Neural cell (in vitro differentiated cells): Measurements from ENCODE around the gene TBC1D9B.
A peak's percentile ranks its signal among the peaks of the same experiment; 100 is the strongest.

Source experiments
- CTCF ChIP-seq: fragments of 450-650 bp; IDR thresholded peaks from 2 replicates; pipeline ENCODE4 v1.5.1; 2014; ENCODE audit warnings: antibody characterized with exemption, mild to moderate bottlenecking, moderate library complexity; ENCODE audit not compliant: poor library complexity, severe bottlenecking
- EZH2 ChIP-seq: fragments of 200-600, 300-800 bp; shearing (Covaris generic), sonication (generic); IDR thresholded peaks from 2 replicates; pipeline ENCODE4 v1.6.1; 2014; ENCODE audit warnings: antibody characterized with exemption, low read length, borderline replicate concordance, mild to moderate bottlenecking; ENCODE audit not compliant: insufficient read depth, poor library complexity, severe bottlenecking
- POLR2AphosphoS5 ChIP-seq: IDR thresholded peaks from 2 replicates; pipeline ENCODE4 v1.6.1; 2012
- RAD21 ChIP-seq: fragments of 450-650 bp; conservative IDR thresholded peaks from 2 replicates; pipeline ENCODE4 v1.6.1; 2014; ENCODE audit warnings: antibody characterized with exemption, mild to moderate bottlenecking, moderate library complexity

- TF ChIP-seq CTCF (no peak), POLR2AphosphoS5 (peak; percentile 37), EZH2 (no peak), RAD21 (no peak)
Observed at GRCh38 chr5:179836225-179837019, 71.3 kb downstream of the TBC1D9B start.
